ENCODE measurements around the gene CTIF.

The CTIF gene

DNA sequence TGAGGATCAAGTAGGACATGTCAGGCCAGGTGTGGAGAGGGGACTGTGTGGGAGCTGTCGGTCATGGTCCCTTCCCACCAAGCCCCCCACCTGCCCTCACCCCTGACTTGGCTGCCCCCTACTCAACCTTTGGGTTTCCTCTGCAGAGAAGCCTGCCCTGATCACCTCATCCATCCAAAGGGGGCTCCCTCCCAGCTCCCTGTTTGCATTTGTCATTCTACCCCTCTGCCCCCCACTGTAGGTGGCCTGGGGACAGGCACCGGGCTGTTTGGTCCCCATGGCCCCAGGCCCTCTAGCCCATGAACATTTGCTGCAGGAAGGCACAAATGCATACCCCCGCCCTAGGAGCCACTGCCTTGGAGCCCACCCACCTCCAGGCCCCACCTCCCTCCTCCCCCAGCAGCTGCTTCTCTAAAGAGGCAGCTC is 296.9 kb downstream of the CTIF start:
- DNase-seq (ENCODE audit: low spot score), result no peak

DNA sequence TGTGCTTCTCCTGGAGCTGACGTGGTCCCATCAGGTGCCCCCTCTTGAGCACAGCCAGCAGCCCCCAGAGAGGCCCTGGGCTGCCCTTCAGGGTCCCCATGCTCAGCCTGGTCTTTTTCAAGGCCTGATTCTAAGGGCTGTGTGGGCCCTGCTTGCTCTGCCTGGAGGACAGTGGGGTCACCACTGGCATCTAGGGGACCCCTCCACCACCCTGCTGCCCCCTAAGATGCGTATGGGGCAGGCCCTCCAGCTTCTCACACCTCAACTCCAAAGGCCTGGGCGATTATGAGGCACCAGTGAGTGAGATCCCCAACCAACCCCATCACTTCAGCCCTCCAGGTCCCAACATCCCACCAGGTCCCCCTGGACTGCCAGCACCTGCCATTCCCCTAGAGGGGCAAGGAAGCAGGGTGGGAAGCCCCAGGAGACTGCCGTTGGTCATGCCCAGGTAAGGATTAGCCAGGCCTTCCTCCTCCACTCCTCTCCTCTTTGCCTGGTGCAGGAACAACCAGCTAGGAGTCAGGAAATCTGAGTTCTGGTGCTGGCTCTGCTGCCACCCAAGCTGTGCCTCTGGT is 297.5 kb downstream of the CTIF start:
- DNase-seq (ENCODE audit: low spot score), result no peak

DNA sequence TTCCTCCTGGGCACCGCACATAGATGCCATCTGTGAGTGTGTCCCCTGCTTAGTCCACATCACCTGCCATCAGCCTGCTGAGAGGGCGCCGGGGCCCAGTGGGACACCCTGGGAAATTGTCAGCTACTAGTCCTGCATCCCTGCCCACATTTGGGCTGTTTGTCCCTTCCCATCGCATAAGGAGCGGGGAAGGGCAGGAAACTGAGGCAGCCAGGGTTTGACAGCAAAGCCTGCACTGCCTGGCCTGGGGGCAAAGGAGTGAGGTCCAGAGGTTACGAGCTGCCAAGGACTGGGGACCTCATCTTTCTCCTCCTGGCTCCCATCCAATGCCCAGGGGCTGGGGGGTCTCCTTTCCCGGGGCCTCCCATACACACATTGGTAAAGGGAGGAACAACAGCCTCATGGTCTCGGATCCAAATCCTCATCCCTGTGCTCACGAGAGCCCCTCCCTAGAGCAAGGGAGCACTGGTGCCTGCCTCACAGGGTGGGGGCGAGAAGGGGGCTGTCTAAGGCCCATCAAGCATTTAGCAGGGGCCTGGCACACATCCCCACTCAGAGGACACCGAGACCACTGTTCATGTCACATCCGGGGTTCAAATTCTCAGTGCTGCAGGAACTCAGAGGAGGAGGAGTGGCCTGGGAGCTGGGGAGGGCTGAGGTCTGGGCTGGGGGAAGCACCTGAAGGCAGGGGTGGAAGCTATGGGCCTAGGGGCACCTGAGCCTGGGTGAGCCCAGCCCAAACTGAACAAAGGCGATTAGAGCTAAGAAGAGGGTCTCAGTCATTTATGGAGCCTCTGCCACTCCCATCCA is 298.2 kb downstream of the CTIF start:
- no peak for DNase-seq (ENCODE audit: low spot score)

DNA sequence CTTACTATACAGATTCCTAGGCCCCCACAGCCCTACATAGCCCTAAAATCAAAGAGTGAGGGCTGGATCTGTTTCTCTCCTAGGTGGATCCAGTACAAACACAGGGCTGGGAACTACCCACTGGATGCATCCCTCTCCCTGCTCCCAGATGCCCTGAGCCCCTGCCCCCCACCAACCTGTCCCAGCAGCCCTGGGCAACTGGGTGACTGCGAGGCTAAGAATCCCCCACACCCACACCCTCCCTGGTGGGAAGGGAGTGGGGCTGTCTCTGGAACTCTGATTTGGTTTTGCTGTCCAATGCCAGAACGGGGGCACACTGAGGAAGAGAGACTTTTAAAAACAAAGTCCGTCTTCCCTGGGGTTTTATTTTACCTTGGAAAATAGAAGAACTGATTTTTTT is 298.8 kb downstream of the CTIF start:
- no peak for DNase-seq (ENCODE audit: low spot score)

DNA sequence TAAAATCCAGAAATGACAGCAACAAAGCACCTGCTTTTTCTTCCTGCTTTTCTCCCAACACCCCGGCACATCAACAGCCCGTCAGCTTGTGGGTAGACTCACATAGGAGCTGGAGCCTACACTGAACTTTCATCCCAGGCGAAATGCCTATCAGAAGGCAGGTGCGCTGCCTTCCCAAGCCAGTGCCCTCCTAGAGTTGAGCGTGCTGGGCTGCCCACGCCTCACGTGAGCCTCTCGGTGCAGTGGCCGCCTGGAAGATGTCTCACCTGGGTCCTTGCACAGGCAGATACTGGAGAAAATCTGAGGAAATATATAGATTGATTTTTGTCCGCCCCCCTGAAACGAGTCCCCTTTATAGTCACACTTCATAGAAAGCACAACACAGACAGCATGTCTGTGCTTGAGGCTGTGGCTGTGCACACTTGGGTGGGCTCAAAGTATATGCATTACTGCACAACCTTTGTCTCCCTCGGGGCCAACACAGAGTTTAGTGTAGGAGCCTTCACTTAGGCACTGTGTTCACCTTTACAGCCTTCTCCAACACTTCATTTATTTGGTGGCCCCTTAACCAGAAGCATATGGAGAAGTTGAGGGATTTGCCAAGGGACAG is 299.4 kb downstream of the CTIF start:
- no peak for DNase-seq (ENCODE audit: low spot score)

DNA sequence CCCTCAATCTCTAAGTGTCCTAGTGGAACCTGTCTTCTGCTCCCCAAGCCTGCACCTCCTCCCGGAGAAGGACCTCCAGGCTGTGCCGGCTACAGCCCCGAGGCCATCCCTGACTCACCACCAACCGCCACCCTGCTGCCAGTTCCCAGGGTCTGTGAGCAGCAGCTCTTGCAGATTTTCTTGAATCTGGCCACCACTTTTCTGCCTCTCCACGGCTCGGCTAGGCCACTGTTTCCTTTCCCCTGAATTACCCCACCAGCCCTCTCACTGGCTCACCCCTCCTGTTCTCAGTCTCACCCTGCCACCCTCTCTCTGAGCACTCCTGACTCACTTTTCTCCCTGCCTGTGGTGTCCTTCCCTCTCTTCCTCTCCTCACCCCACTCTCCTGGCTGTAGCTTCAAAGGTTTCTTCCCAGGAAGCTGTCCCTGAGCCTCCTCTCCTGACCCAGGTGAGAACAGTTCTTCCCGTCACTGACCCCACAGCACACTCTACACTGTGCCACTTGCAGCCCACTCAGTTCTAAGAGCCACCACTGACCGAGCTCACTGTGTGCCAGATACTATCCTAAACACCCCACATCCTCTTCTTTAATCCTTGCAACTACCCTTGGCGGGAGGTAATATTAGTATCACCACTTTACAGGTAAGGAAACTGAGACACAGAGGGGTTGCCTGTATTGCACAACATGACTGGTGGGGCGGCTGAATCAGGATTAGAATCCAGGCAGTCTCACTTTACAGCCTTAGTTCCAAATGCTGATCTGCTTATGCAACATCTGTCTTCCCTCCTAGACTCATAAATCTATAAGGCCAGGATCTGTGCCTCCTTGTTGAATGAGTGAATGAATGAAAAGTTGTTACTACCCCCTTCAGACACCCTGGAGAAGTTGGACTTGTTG is 300.3 kb downstream of the CTIF start:
- DNase-seq (ENCODE audit: low spot score), result no peak

GRCh38 chr18:48839819-48840490 is 301.1 kb downstream of the CTIF start:
- no peak for DNase-seq (ENCODE audit: low spot score)

- no peak for DNase-seq (ENCODE audit: low spot score)
Observed at GRCh38 chr18:48840491-48840877, 301.7 kb downstream of the CTIF start.

- DNase-seq (ENCODE audit: low spot score), result no peak
Observed at GRCh38 chr18:48841381-48842258, 302.8 kb downstream of the CTIF start.

- no peak for DNase-seq (ENCODE audit: low spot score)
Observed at GRCh38 chr18:48842259-48843061, 303.6 kb downstream of the CTIF start.

GRCh38 chr18:48843162-48843561 is 304.3 kb downstream of the CTIF start:
- DNase-seq (ENCODE audit: low spot score), result no peak

DNA sequence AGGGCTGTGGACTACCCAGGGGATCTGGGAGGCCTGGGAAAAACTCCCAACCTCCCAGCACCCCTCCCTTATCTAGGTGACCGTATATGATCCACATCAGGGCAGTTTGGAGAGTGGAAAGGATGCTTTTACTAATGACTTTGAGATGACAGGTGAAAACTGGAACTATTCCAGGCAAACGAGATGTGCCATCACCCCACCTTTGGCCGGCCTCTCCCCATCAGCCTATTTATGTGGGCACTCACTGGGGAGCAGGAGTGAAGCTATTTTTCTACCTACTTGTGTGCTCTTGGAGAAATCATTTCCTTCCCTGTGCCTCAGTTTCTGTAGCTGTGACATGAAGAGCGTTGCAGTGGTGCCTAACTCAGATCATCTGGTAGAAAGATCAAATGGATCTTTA is 304.8 kb downstream of the CTIF start:
- DNase-seq (ENCODE audit: low spot score), result no peak

DNA sequence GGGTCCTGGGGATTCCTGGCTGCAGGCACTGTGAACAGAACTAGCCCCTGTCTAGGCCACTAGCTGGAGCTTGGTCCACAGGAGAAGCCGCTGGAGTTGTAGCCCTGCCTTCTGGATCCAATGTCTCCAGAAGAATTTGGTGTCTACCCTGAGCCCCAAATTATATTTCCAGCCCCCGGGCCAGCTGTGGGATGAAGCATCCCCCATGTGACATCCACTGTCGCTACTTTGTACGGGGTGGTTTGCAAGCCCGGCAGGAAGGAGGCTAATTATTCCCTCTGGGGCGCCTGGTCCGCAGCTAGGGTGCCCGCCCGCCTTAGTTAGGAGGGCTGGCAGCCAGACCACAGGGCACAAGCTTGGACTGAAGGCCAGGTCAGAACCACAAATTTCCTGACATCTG is 305.4 kb downstream of the CTIF start:
- DNase-seq (ENCODE audit: low spot score), result no peak

DNA sequence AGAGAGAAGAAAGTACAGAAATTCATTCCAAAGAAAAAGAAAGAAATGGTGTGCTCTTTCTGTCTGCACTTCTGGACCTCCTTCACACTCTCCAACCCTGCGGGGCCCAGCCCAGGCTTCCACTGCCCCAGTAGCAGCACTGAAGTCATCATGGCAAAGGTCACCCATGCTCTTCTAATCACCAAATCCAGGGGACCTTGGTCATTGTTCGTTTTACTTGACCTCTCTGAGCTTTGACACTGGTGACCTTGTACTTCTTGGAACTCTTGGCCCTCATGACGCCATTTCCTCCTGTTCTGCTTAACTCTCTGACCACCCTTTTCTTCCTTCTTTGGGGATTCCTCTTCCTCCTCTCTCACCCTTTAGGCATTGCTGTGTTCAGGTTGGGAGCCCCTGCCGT is 306.3 kb downstream of the CTIF start:
- no peak for DNase-seq (ENCODE audit: low spot score)

DNA sequence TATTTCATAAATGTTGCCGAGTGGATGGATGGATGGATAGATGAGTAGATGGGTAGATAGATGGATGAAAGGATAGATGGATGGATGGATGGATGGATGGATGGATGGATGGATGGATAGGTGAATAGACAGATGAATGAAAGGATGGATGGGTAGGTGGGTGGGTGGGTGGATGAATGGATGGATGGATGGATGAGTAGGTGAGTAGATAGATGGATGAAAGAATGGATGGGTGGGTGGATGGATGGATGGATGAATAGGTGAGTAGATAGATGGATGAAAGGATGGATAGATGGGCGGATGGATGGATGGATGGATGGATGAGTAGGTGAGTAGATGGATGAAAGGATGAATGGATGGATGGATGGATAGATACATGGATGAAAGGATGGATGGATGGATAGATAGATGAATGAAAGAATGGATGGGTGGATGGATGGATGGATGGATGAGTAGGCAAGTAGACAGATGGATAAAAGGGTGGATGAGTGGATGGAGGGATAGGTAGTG is 307.6 kb downstream of the CTIF start:
- DNase-seq (ENCODE audit: low spot score), result no peak

GRCh38 chr18:48847807-48848486 is 309.1 kb downstream of the CTIF start:
- DNase-seq (ENCODE audit: low spot score), result no peak

DNA sequence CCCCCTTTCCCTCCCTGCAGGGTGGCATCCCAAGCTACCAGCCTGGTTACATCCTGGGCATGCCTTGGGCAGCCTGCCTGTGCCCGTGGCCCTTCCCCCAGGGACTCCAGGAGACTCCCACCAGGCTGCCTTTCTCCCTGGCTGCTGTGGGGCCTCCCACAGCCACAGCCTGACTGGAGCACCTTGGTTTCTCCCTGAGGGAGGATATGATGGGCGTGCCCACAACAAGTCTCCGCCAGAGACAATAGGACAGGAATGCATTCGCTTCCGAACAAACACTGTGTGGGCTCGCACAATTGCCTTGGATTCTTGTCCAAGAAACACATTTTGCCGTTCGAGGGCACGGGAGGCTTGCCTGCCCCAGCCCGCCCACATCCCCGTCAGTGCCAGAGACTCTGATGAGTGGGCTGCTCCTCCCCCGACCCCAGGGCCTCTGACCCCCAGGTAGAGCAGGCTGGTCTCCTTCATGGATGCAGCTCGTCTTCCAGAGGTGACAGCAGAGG is 309.9 kb downstream of the CTIF start:
- no peak for DNase-seq (ENCODE audit: low spot score)

- DNase-seq (ENCODE audit: low spot score), result no peak
Observed at GRCh38 chr18:48850822-48851598, 312.2 kb downstream of the CTIF start.

All from RKO (cell line).